Inflammatory macrophage treated with lipopolysaccharide for 1 hour (primary cell): ENCODE measurements around the gene NEK3.
A peak's percentile ranks its signal among the peaks of the same experiment; 100 is the strongest.
"Not testable (repeated sequence)": the region's sequence is repeated elsewhere in the genome, so short reads cannot be mapped to it uniquely, and the experiment has no call there.

ENCODE experiments used
- DNase-seq, 2 donors: peaks; one replicate each; pipeline ENCODE4 v3.0.0-alpha.2; 2020 to 2022

The NEK3 gene

GRCh38 chr13:52165411-52165810 is 6.0 kb upstream of the NEK3 start:
- no peak for DNase-seq

GRCh38 chr13:52164989-52165388 is 5.6 kb upstream of the NEK3 start:
- no peak for DNase-seq

- not testable (repeated sequence) for DNase-seq
These were observed 4.5 kb upstream of the NEK3 start for GRCh38 chr13:52163878-52164277.

GRCh38 chr13:52162279-52163101 is 3.1 kb upstream of the NEK3 start:
- no peak for DNase-seq

GRCh38 chr13:52161181-52161646 is 1.8 kb upstream of the NEK3 start:
- DNase-seq, result no peak

- no peak for DNase-seq
These were observed 1.1 kb upstream of the NEK3 start for GRCh38 chr13:52160506-52160905.

- DNase-seq, result no peak
These were observed 656 bp upstream of the NEK3 start for GRCh38 chr13:52160053-52160452.

GRCh38 chr13:52158629-52159158 is 703 bp downstream of the NEK3 start:
- DNase-seq, result peak; percentile 22 to 28

GRCh38 chr13:52156724-52157261 is 2.6 kb downstream of the NEK3 start:
- no peak for DNase-seq

GRCh38 chr13:52155177-52155576 is 4.2 kb downstream of the NEK3 start:
- DNase-seq, result no peak

GRCh38 chr13:52147225-52147624 is 12.2 kb downstream of the NEK3 start:
- DNase-seq, result no peak

- no peak for DNase-seq
These were observed 18.1 kb downstream of the NEK3 start for GRCh38 chr13:52141299-52141698.

- no peak for DNase-seq
These were observed 21.9 kb downstream of the NEK3 start for GRCh38 chr13:52137489-52137888.

- DNase-seq, result no peak
These were observed 22.6 kb downstream of the NEK3 start for GRCh38 chr13:52136763-52137162.

GRCh38 chr13:52130641-52131040 is 28.8 kb downstream of the NEK3 start:
- no peak for DNase-seq

GRCh38 chr13:52128714-52129700 is 30.4 kb downstream of the NEK3 start, which contains the start of gene NEK5:
TSS of gene NEK5 (minus strand) at chr13:52129073. CDS start at chr13:52127482, 1,591 bp downstream.
- DNase-seq, result peak; percentile 48 to 65

- DNase-seq, result peak; percentile 29 to 75
These were observed 31.4 kb downstream of the NEK3 start for GRCh38 chr13:52127783-52128702.

GRCh38 chr13:52127378-52127777 is 32.0 kb downstream of the NEK3 start:
- no peak for DNase-seq

GRCh38 chr13:52125547-52125946 is 33.9 kb downstream of the NEK3 start:
- DNase-seq, result no peak

GRCh38 chr13:52118595-52118994 is 40.8 kb downstream of the NEK3 start:
- DNase-seq, result no peak

GRCh38 chr13:52118095-52118494 is 41.3 kb downstream of the NEK3 start:
- no peak for DNase-seq

- no peak for DNase-seq
These were observed 46.8 kb downstream of the NEK3 start for GRCh38 chr13:52112591-52112990.
